Inferior parietal cortex (tissue), 1 donor: ENCODE data around the gene CIITA.
"Not testable (repeated sequence)": the region's sequence is repeated elsewhere in the genome, so short reads cannot be mapped to it uniquely, and the experiment has no call there.

Source experiments
- DNase-seq: peaks from one replicate; pipeline ENCODE4 v3.0.0-alpha.2; 2016; ENCODE audit errors: extremely low spot score

Gene CIITA

GRCh38 chr16:10937068-10937859 is 60.3 kb downstream of the CIITA start:
- no peak for DNase-seq

GRCh38 chr16:10938321-10938720 is 61.3 kb downstream of the CIITA start:
- DNase-seq = no peak

GRCh38 chr16:10938796-10939648 is 62.0 kb downstream of the CIITA start:
- no peak for DNase-seq

- no peak for DNase-seq
These were observed 62.7 kb downstream of the CIITA start for GRCh38 chr16:10939649-10940234.

- no peak for DNase-seq
These were observed 63.6 kb downstream of the CIITA start for GRCh38 chr16:10940501-10941079.

- DNase-seq = no peak
These were observed 64.3 kb downstream of the CIITA start for GRCh38 chr16:10941127-10941933.

- not testable (repeated sequence) for DNase-seq
These were observed 64.9 kb downstream of the CIITA start for GRCh38 chr16:10941935-10942351.

- peak; percentile 97 for DNase-seq
These were observed 65.5 kb downstream of the CIITA start, which contains the start of gene DEXI for GRCh38 chr16:10942352-10943063. Gene DEXI (minus strand): TSS chr16:10942468. CDS start chr16:10942005, 463 bp downstream.

GRCh38 chr16:10943064-10943353 is 66.0 kb downstream of the CIITA start:
- DNase-seq = no peak

GRCh38 chr16:10944249-10945064 is 67.5 kb downstream of the CIITA start, which contains the start of gene CLEC16A:
Gene CLEC16A (plus strand): TSS chr16:10944564. CDS start chr16:10944718, 154 bp downstream.
- DNase-seq = peak; percentile 97

GRCh38 chr16:10945065-10945787 is 68.2 kb downstream of the CIITA start:
- no peak for DNase-seq

GRCh38 chr16:10946308-10946707 is 69.3 kb downstream of the CIITA start:
- DNase-seq = no peak

- DNase-seq = no peak
These were observed 70.3 kb downstream of the CIITA start for GRCh38 chr16:10947211-10947787.

- no peak for DNase-seq
These were observed 72.5 kb downstream of the CIITA start for GRCh38 chr16:10949424-10949970.

GRCh38 chr16:10950393-10950792 is 73.4 kb downstream of the CIITA start:
- DNase-seq = no peak

GRCh38 chr16:10951026-10951425 is 74.0 kb downstream of the CIITA start:
- no peak for DNase-seq

GRCh38 chr16:10954903-10955302 is 77.9 kb downstream of the CIITA start:
- no peak for DNase-seq

- DNase-seq = no peak
These were observed 80.9 kb downstream of the CIITA start for GRCh38 chr16:10957771-10958482.
